Tibial artery (tissue), 4 donors: ENCODE measurements around the gene PARVA.
A peak's percentile ranks its signal among the peaks of the same experiment; 100 is the strongest.

Experiments used
- DNase-seq, 2 donors: peaks; one replicate each; pipeline ENCODE4 v3.0.0-alpha.2; 2019
- H3K27ac ChIP-seq, 2 donors: fragments of 200-600 bp; sonication (generic) in 1 of 2; 1 replicate in 1 of 2; 2 replicates in 1 of 2; pipeline ENCODE4 v1.5.1; 2018 to 2019; ENCODE audit warnings: mild to moderate bottlenecking in 1 of 2
- H3K27me3 ChIP-seq, 2 donors: fragments of 200-600 bp; sonication (generic) in 1 of 2; one replicate each; pipeline versions ENCODE4 v1.5.1 to v1.6.0; 2016 to 2019
- H3K36me3 ChIP-seq, 3 donors: fragments of 200-600 bp; sonication (generic) in 2 of 3; one replicate each; pipeline ENCODE4 v1.5.1; 2016 to 2019; ENCODE audit warnings: mild to moderate bottlenecking in 2 of 3
- H3K4me1 ChIP-seq, 4 donors: fragments of 200-600 bp; sonication (generic) in 2 of 4; 1 replicate in 3 of 4; 2 replicates in 1 of 4; pipeline ENCODE4 v1.5.1; 2016 to 2019
- H3K4me3 ChIP-seq, 2 donors: fragments of 200-600 bp; sonication (generic) in 1 of 2; 1 replicate in 1 of 2; 2 replicates in 1 of 2; pipeline ENCODE4 v1.5.1; 2018 to 2019; ENCODE audit warnings: mild to moderate bottlenecking in 2 of 2
- H3K9me3 ChIP-seq, 3 donors: fragments of 200-600 bp; sonication (generic) in 1 of 3; one replicate each; pipeline ENCODE4 v1.5.1; 2016 to 2019
- intact Hi-C: fragments of 100-400 bp; cut with DNase I; formaldehyde crosslinking; loops from one replicate; pipeline ENCODE4 v1.15.0; 2023; ENCODE audit warnings: low total_unique reads
- TF ChIP-seq, protein P1 (sequence below), 2 experiments: fragments of 200-600 bp in 1 of 2; fragments of 450-650 bp in 1 of 2; IDR thresholded peaks; one replicate each; pipeline ENCODE4 v1.5.1; 2017 to 2019; ENCODE audit warnings: antibody characterized with exemption in 2 of 2, mild to moderate bottlenecking in 1 of 2, moderate library complexity in 1 of 2

The PARVA gene

DNA sequence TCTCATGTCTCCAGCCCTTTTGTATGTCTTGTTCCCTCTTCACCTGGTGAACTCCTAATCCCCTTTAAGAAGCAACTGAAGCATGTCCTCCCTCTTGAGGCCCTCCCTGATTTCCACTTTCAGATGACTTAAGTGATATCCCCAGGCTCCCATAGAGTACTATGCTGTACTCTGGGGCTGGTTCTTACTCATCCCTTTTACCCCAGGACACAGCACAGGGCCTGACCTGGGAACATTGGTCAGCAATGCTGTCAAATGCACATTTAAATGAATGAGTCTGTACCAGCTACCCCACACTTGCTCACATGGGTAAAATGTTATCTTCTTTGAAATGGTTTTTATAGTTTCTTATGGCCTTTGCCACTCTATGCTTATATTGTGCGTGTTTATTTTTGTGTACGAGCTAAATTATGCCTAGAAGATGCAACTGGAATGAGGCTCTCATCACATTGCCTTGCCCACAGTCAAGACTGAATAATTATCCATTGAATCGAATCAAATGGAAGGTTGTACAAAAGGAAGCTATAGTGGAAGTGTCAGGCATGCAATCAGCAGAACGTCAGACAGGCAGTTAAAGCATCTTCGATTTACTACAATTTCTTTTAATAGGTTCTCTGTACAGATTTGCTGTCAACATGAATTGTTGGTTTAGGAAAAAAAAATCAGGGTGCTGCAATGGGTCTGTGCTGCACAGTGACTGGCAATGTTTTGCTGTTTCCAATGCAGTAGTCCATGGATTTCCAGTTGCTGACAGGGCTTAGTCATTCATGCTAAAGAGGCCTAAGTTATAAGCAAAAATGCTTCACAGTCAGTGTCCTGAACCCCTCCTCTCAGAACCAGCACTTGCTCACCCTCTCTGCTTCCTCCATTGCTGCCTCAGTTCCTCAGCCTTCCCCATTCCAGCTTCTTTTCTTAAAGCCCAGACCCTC, 79.5 kb downstream of the PARVA start:
- no peaks in the 10 kb centered on the region for H3K27me3 ChIP-seq
- H3K27ac ChIP-seq: peak overlapping the region; percentile 64 to 70
- H3K4me1 ChIP-seq: peaks cover 0 to 94% (median 62%) of the 10 kb centered on the region in 4 donors
- no peaks in the 10 kb centered on the region for H3K9me3 ChIP-seq
- intact Hi-C loops: no loop called here
- TF ChIP-seq, protein P1, sequence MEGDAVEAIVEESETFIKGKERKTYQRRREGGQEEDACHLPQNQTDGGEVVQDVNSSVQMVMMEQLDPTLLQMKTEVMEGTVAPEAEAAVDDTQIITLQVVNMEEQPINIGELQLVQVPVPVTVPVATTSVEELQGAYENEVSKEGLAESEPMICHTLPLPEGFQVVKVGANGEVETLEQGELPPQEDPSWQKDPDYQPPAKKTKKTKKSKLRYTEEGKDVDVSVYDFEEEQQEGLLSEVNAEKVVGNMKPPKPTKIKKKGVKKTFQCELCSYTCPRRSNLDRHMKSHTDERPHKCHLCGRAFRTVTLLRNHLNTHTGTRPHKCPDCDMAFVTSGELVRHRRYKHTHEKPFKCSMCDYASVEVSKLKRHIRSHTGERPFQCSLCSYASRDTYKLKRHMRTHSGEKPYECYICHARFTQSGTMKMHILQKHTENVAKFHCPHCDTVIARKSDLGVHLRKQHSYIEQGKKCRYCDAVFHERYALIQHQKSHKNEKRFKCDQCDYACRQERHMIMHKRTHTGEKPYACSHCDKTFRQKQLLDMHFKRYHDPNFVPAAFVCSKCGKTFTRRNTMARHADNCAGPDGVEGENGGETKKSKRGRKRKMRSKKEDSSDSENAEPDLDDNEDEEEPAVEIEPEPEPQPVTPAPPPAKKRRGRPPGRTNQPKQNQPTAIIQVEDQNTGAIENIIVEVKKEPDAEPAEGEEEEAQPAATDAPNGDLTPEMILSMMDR (IDR thresholded peaks at IDR 0.05): no peak
- DNase-seq: no peak
- H3K4me3 ChIP-seq: no peak overlapping the region
- H3K36me3 ChIP-seq: no peaks in the 10 kb centered on the region

DNA sequence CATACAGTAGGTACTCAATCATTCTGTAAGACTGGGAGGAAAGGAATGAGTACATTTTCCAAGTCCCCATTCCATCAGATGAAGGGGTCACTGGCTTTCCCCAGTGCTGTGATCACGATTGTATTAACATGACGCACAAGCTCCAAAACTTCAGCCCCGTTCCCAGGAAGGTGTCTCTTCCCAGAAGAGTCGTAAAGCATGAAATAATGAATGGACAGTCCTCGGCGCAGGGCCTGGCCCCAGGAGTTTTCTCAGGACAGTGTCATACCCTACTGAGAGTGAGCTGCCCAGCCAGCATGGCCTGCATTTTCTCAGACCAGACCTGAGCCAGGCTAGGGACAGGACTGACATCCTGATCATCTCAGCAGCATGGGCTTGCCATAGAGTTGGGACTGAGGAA, 80.7 kb downstream of the PARVA start:
- Histone ChIP-seq H3K27me3 (no peaks in the 10 kb centered on the region), H3K36me3 (no peaks in the 10 kb centered on the region), H3K4me1 (peaks cover 0 to 89% (median 62%) of the 10 kb centered on the region in 4 donors), H3K27ac (peak overlapping the region; percentile 64 to 70), H3K4me3 (no peak overlapping the region), H3K9me3 (no peaks in the 10 kb centered on the region)
- intact Hi-C loops: no loop called here
- TF ChIP-seq, protein P1 (IDR thresholded peaks at IDR 0.05): no peak
- DNase-seq: no peak

DNA sequence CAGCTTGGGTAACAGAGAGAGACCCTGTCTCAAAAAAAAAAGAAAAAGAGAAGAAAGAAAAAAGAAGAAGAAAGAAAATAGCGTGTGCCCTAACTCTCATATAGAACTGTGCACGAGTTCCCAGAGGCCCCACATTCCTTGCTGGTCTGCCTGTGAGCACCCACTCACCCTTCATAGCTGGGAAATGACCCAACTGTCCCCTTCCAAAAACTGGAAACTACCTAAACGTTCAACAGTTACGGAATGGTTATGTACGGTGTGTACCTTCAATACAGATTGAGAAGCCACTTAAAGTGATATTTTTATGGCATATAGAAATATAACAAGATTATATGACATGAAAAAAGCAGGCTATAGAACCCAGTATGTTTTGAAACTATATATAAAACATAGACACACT, 82.0 kb downstream of the PARVA start:
- H3K27me3 ChIP-seq: no peaks in the 10 kb centered on the region
- H3K27ac ChIP-seq: peak overlapping the region; percentile 64 to 70
- intact Hi-C loops: no loop called here
- H3K4me1 ChIP-seq: peaks cover 0 to 76% (median 62%) of the 10 kb centered on the region in 4 donors
- TF ChIP-seq, protein P1 (IDR thresholded peaks at IDR 0.05): no peak
- peaks cover 0 to 4% (median 0%) of the 10 kb centered on the region in 3 donors for H3K9me3 ChIP-seq
- no peak for DNase-seq
- H3K36me3 ChIP-seq: no peaks in the 10 kb centered on the region
- no peak overlapping the region for H3K4me3 ChIP-seq

DNA sequence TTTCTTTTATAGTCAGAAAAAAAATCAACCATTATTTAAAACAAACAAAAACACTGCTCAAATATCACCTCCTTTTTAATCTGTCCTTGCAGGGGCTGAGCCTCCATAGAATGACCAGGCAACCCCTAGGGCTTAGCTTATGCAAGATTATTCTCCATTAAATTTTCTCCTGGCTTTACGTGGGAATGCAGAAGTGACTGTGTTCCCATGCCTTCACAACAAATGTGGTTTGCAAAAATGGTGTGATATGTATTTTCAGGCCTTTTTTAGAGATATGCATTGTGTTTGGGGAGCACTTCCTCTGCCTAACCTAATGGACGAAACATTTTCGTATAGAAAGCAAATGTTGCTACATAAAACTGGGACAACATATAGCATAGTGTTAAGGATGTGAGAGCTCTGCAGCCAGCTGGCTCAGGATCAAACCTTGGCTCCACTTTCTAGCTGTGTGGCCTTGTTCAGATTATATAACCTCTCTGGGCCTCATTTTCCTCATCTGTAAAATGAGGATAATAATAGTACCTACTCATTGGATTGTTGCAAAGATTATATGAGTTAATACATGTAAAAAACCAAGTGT, 82.6 kb downstream of the PARVA start:
- DNase-seq: no peak
- Histone ChIP-seq H3K4me1 (peaks cover 0 to 70% (median 57%) of the 10 kb centered on the region in 4 donors), H3K36me3 (no peaks in the 10 kb centered on the region), H3K4me3 (no peak overlapping the region), H3K27ac (peak overlapping the region; percentile 64 to 70), H3K27me3 (no peaks in the 10 kb centered on the region), H3K9me3 (peaks cover 0 to 9% (median 0%) of the 10 kb centered on the region in 3 donors)
- intact Hi-C loops: no loop called here
- TF ChIP-seq, protein P1 (IDR thresholded peaks at IDR 0.05): no peak

DNA sequence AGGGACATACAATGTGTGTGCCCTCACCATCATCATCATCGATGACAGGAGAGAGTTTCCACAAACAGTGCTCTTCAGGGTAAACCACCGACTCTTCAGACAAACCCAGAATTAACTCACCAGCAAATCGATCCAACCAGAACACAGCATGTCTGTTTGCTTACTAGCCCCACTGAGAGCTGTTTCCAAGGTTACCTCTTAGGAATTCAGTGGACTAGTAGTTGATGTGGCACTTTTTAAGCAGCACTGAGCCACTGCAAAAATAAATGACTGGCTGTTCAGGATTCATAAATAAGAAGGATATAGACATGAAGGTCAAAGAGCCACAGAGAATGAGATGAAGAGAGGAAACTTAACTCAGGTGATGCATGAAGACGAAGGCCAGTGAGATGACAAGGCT, 83.1 kb downstream of the PARVA start:
- Histone ChIP-seq H3K36me3 (no peaks in the 10 kb centered on the region), H3K27ac (peak overlapping the region; percentile 64 to 70), H3K27me3 (no peaks in the 10 kb centered on the region), H3K4me3 (no peak overlapping the region), H3K4me1 (peaks cover 0 to 65% (median 51%) of the 10 kb centered on the region in 4 donors), H3K9me3 (peaks cover 0 to 9% (median 0%) of the 10 kb centered on the region in 3 donors)
- intact Hi-C loops: no loop called here
- TF ChIP-seq, protein P1 (IDR thresholded peaks at IDR 0.05): no peak
- DNase-seq: no peak
